Thoracic aorta (tissue), 2 donors: ENCODE measurements around the gene LRRC8E. TPM values are rescaled to one million over a fixed set of nuclear protein-coding genes. Genes with fewer than 3 reads are reported as not detected.

Experiments
- ATAC-seq: fragments of 150-250 bp; one replicate; pipeline ENCODE4 v1.8.0; 2017; ENCODE audit warnings: low read depth; ENCODE audit not compliant: insufficient number of reproducible peaks, low FRiP score
- DNase-seq: peaks from one replicate; pipeline ENCODE4 v3.0.0-alpha.2; 2020; ENCODE audit warnings: low spot score
- H3K27ac ChIP-seq, 2 donors: fragments of 200-600 bp; sonication (generic); 1 replicate in 1 of 2; 2 replicates in 1 of 2; pipeline ENCODE4 v1.5.1; 2016; ENCODE audit warnings: mild to moderate bottlenecking in 2 of 2, moderate library complexity in 2 of 2
- H3K27me3 ChIP-seq: fragments of 200-600 bp; sonication (generic); replicated peaks from 2 replicates; pipeline ENCODE4 v1.6.0; 2016; ENCODE audit warnings: mild to moderate bottlenecking; ENCODE audit not compliant: insufficient read depth
- H3K36me3 ChIP-seq: fragments of 200-600 bp; sonication (generic); one replicate; pipeline ENCODE4 v1.5.1; 2016
- H3K4me1 ChIP-seq, 2 donors: fragments of 200-600 bp; sonication (generic); 1 replicate in 1 of 2; 2 replicates in 1 of 2; pipeline versions ENCODE4 v1.5.1 to v1.6.0; 2016; ENCODE audit warnings: low read depth in 2 of 2, mild to moderate bottlenecking in 1 of 2; ENCODE audit not compliant: control insufficient read depth in 1 of 2
- H3K4me3 ChIP-seq: fragments of 200-600 bp; sonication (generic); 2 replicates; pipeline ENCODE4 v1.5.1; 2016; ENCODE audit warnings: mild to moderate bottlenecking
- H3K9me3 ChIP-seq: fragments of 200-600 bp; sonication (generic); 2 replicates; pipeline ENCODE4 v1.5.1; 2016
- CTCF ChIP-seq: fragments of 200-600 bp; sonication (generic); IDR thresholded peaks from one replicate; pipeline ENCODE4 v1.5.1; 2019; ENCODE audit warnings: antibody characterized with exemption
- total RNA-seq, 2 donors: library from RNA; depleted of rRNA; stranded (reverse); fragments of >200 nt; gene quantifications; one replicate each; pipeline versions ENCODE4 v1.1.0 to v1.2.3, GENCODE V29; 2016

The LRRC8E gene
- total RNA-seq, 2 donors from 2014 or later, result 0.14 TPM; not detected in 1

- Histone ChIP-seq H3K4me1 (peaks cover 15 to 26% of the 10 kb centered on the region in 2 donors), H3K4me3 (no peak overlapping the region), H3K27me3 (no peaks in the 10 kb centered on the region), H3K36me3 (no peaks in the 10 kb centered on the region), H3K27ac (no peak overlapping the region), H3K9me3 (no peaks in the 10 kb centered on the region)
- no peak for TF ChIP-seq CTCF
- ATAC-seq, result no peak
- no peak for DNase-seq
These were observed 12.6 kb downstream of the LRRC8E start for GRCh38 chr19:7900931-7901330.

- DNase-seq (no peak), ATAC-seq (no peak)
- H3K36me3 ChIP-seq, result no peaks in the 10 kb centered on the region
- peaks cover 15 to 30% of the 10 kb centered on the region in 2 donors for H3K4me1 ChIP-seq
- no peaks in the 10 kb centered on the region for H3K9me3 ChIP-seq
- no peaks in the 10 kb centered on the region for H3K27me3 ChIP-seq
- no peak overlapping the region for H3K27ac ChIP-seq
- no peak overlapping the region for H3K4me3 ChIP-seq
- TF ChIP-seq CTCF, result no peak
These were observed 13.0 kb downstream of the LRRC8E start for GRCh38 chr19:7901337-7901736.

GRCh38 chr19:7902796-7903243, 14.5 kb downstream of the LRRC8E start:
- DNase-seq (no peak), ATAC-seq (no peak)
- peaks cover 18 to 43% of the 10 kb centered on the region in 2 donors for H3K4me1 ChIP-seq
- peak overlapping the region; percentile 90 for H3K4me3 ChIP-seq
- peak overlapping the region; percentile 72 to 74 for H3K27ac ChIP-seq
- H3K9me3 ChIP-seq, result no peaks in the 10 kb centered on the region
- no peaks in the 10 kb centered on the region for H3K36me3 ChIP-seq
- H3K27me3 ChIP-seq, result no peaks in the 10 kb centered on the region
- no peak for TF ChIP-seq CTCF

DNA sequence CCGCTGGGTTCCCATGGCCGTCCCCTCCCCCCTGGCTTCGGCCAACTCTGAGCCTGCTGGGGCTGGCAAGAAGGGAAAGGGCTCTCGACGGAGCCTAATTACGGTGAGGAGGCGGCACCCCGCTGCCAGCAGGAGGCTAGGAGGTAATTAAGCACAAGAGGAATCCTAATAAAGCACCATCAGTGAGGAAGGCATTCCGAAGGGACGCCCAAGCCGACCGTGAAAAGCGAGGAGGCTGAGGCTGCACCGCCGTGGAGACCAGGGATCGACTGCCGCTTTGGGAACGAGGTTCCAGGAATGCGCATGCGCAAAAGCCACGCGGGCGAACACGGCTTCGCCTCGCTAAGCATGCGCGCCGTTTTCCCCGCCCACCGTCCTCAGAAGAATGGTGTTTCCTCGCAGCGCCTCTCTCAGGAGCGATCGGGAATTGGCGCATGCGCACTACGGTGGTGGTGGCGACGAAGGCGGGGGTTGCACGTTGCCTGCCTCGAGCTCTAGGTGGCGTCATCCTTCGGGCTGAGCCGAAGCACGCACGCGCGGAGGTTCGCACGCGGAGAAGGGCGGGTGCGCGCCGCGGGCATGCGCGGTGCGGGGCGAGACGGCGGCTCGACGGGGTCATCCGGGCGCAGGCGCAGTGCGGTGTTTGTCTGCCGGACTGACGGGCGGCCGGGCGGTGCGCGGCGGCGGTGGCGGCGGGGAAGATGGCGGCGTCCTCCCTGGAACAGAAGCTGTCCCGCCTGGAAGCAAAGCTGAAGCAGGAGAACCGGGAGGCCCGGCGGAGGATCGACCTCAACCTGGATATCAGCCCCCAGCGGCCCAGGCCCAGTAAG, 15.1 kb downstream of the LRRC8E start, which contains the start of gene MAP2K7:
Gene MAP2K7, plus strand, starts transcription at position 634 of the 830 bp plus-strand sequence. Its CDS starts 68 bp downstream, at position 702.
- Histone ChIP-seq H3K9me3 (no peaks in the 10 kb centered on the region), H3K36me3 (no peaks in the 10 kb centered on the region), H3K27ac (peak within 1 kb of the TSS; percentile 72 to 74), H3K27me3 (no peaks in the 10 kb centered on the region), H3K4me3 (peak within 1 kb of the TSS; percentile 90), H3K4me1 (peaks cover 18 to 43% of the 10 kb centered on the region in 2 donors)
- TF ChIP-seq CTCF, result peak; percentile 44
- DNase-seq (peak; percentile 99), ATAC-seq (peak; percentile 91)
